H9 (cell line): ENCODE data around the gene DCAF11. TPM values are rescaled to one million over a fixed set of nuclear protein-coding genes. Genes with fewer than 3 reads are reported as not detected.

ENCODE experiments used
- DNase-seq: peaks from one replicate; pipeline ENCODE4 v3.0.0-alpha.2; 2017
- H2AFZ ChIP-seq: one replicate; pipeline ENCODE4 v1.6.1; 2013; ENCODE audit warnings: mild to moderate bottlenecking, low read length, control low read depth, moderate library complexity
- H2AK5ac ChIP-seq: 2 replicates; pipeline ENCODE4 v1.6.1; 2013; ENCODE audit warnings: low read length, control low read depth, mixed read lengths; ENCODE audit not compliant: insufficient read length
- H2BK120ac ChIP-seq: one replicate; pipeline ENCODE4 v1.6.1; 2013; ENCODE audit warnings: low read depth, mild to moderate bottlenecking, low read length, control low read depth, inconsistent platforms; ENCODE audit not compliant: poor library complexity, severe bottlenecking
- H2BK12ac ChIP-seq: 2 replicates; pipeline ENCODE4 v1.6.1; 2013; ENCODE audit warnings: low read length, control low read depth, mixed read lengths, low read depth; ENCODE audit not compliant: insufficient read length
- H2BK15ac ChIP-seq: 2 replicates; pipeline ENCODE4 v1.6.1; 2013; ENCODE audit warnings: low read depth, low read length, control low read depth
- H2BK20ac ChIP-seq: one replicate; pipeline ENCODE4 v1.6.1; 2013; ENCODE audit warnings: low read depth, mild to moderate bottlenecking, low read length, control low read depth, inconsistent platforms; ENCODE audit not compliant: poor library complexity, severe bottlenecking
- H2BK5ac ChIP-seq: 2 replicates; pipeline ENCODE4 v1.6.1; 2013; ENCODE audit warnings: low read length, control low read depth, mixed read lengths; ENCODE audit not compliant: insufficient read length
- H3K14ac ChIP-seq: 2 replicates; pipeline ENCODE4 v1.6.1; 2013; ENCODE audit warnings: low read length, control low read depth; ENCODE audit not compliant: insufficient read depth
- H3K18ac ChIP-seq: 2 replicates; pipeline ENCODE4 v1.6.1; 2013; ENCODE audit warnings: low read depth, mild to moderate bottlenecking, mixed read lengths, low read length, control low read depth; ENCODE audit not compliant: insufficient read length
- H3K23ac ChIP-seq: 2 replicates; pipeline ENCODE4 v1.6.1; 2013; ENCODE audit warnings: low read length, control low read depth, mixed read lengths, low read depth; ENCODE audit not compliant: insufficient read length
- H3K23me2 ChIP-seq: 2 replicates; pipeline ENCODE4 v1.6.1; 2013; ENCODE audit warnings: low read depth, mild to moderate bottlenecking, mixed read lengths, low read length, control low read depth; ENCODE audit not compliant: insufficient read length, poor library complexity, severe bottlenecking
- H3K27ac ChIP-seq: 2 replicates; pipeline ENCODE4 v1.5.1; 2013; ENCODE audit warnings: low read length, control low read depth, mixed read lengths, low read depth; ENCODE audit not compliant: insufficient read length
- H3K27me3 ChIP-seq: 2 replicates; pipeline ENCODE4 v1.6.1; 2013; ENCODE audit warnings: low read length, control low read depth, inconsistent platforms; ENCODE audit not compliant: insufficient read depth
- H3K4ac ChIP-seq: 2 replicates; pipeline ENCODE4 v1.6.1; 2013; ENCODE audit warnings: low read depth, mild to moderate bottlenecking, control low read depth, inconsistent platforms, low read length, moderate library complexity
- H3K4me1 ChIP-seq: 2 replicates; pipeline ENCODE4 v1.6.1; 2013; ENCODE audit warnings: low read length, control low read depth, inconsistent platforms; ENCODE audit not compliant: insufficient read depth
- H3K4me2 ChIP-seq: 2 replicates; pipeline ENCODE4 v1.6.1; 2013; ENCODE audit warnings: low read length, control low read depth, mixed read lengths; ENCODE audit not compliant: insufficient read length, insufficient read depth
- H3K56ac ChIP-seq: 2 replicates; pipeline ENCODE4 v1.6.1; 2013; ENCODE audit warnings: low read depth, mild to moderate bottlenecking, mixed read lengths, low read length, control low read depth; ENCODE audit not compliant: insufficient read length
- H3K79me1 ChIP-seq: 2 replicates; pipeline ENCODE4 v1.6.1; 2013; ENCODE audit warnings: low read depth, mild to moderate bottlenecking, moderate library complexity, low read length, control low read depth, inconsistent platforms; ENCODE audit not compliant: insufficient read depth, poor library complexity, severe bottlenecking
- H3K79me2 ChIP-seq: 2 replicates; pipeline ENCODE4 v1.6.1; 2013; ENCODE audit warnings: low read length, control low read depth, inconsistent platforms; ENCODE audit not compliant: insufficient read depth
- H3K9ac ChIP-seq: 2 replicates; pipeline ENCODE4 v1.6.1; 2013; ENCODE audit warnings: low read length, control low read depth, mixed read lengths; ENCODE audit not compliant: insufficient read length; ENCODE audit errors: extremely low read depth
- H3K9me3 ChIP-seq: one replicate; pipeline ENCODE4 v1.6.1; 2013; ENCODE audit warnings: low read depth, low read length, inconsistent platforms; ENCODE audit not compliant: control insufficient read depth
- H3T11ph ChIP-seq: one replicate; pipeline ENCODE4 v1.6.1; 2013; ENCODE audit warnings: mild to moderate bottlenecking, low read length, control low read depth, inconsistent platforms
- H4K20me1 ChIP-seq: one replicate; pipeline ENCODE4 v1.6.1; 2013; ENCODE audit not compliant: control insufficient read depth, insufficient read length, insufficient read depth
- H4K5ac ChIP-seq: 2 replicates; pipeline ENCODE4 v1.6.1; 2013; ENCODE audit warnings: low read depth, mild to moderate bottlenecking, mixed read lengths, low read length, control low read depth; ENCODE audit not compliant: insufficient read length
- H4K8ac ChIP-seq: replicated peaks from 2 replicates; pipeline ENCODE4 v1.6.1; 2013; ENCODE audit warnings: low read length, control low read depth, mixed read lengths, low read depth; ENCODE audit not compliant: insufficient read length
- H4K91ac ChIP-seq: 2 replicates; pipeline ENCODE4 v1.6.1; 2013; ENCODE audit warnings: low read depth, mild to moderate bottlenecking, moderate library complexity, mixed read lengths, low read length, control low read depth; ENCODE audit not compliant: insufficient read length
- H3K27ac Mint-ChIP-seq, 3 experiments: 2 replicates in 2 of 3; 3 replicates in 1 of 3; pipeline ENCODE4 v1.8.0; 2020 to 2021; ENCODE audit warnings: mixed read lengths in 3 of 3, mild to moderate bottlenecking in 1 of 3, moderate library complexity in 1 of 3
- H3K27me3 Mint-ChIP-seq: 2 replicates; pipeline ENCODE4 v1.8.0; 2021; ENCODE audit warnings: low read depth, mild to moderate bottlenecking, moderate library complexity, mixed read lengths
- H3K36me3 Mint-ChIP-seq, 3 experiments: 2 replicates in 2 of 3; 3 replicates in 1 of 3; pipeline ENCODE4 v1.8.0; 2020 to 2021; ENCODE audit warnings: low read depth in 3 of 3, mixed read lengths in 3 of 3; ENCODE audit not compliant: insufficient read depth in 1 of 3
- H3K4me1 Mint-ChIP-seq, 2 experiments: 2 replicates each; pipeline ENCODE4 v1.8.0; 2020; ENCODE audit warnings: mixed read lengths in 2 of 2
- H3K4me3 Mint-ChIP-seq, 2 experiments: 2 replicates in 1 of 2; 3 replicates in 1 of 2; pipeline ENCODE4 v1.8.0; 2020 to 2021; ENCODE audit warnings: mild to moderate bottlenecking in 2 of 2, mixed read lengths in 2 of 2, moderate library complexity in 1 of 2
- H3K9me3 Mint-ChIP-seq, 2 experiments: 2 replicates in 1 of 2; 3 replicates in 1 of 2; pipeline ENCODE4 v1.8.0; 2020; ENCODE audit warnings: mild to moderate bottlenecking in 2 of 2, mixed read lengths in 2 of 2, moderate library complexity in 1 of 2
- WGBS: extraction: QIAGEN DNeasy Blood & Tissue Kit; methylation state at CpG from one replicate; pipeline ENCODE4 v1.1.7; 2013; ENCODE audit warnings: missing lambda C conversion rate, low lambda C conversion rate, mixed read lengths; ENCODE audit not compliant: insufficient read length; ENCODE audit errors: extremely low coverage; 5-methylcytosine and 5-hydroxymethylcytosine counted together
- total RNA-seq: library from RNA; stranded (reverse); gene quantifications from 2 replicates; pipeline ENCODE4 v1.2.1, GENCODE V29; 2021
- TF ChIP-seq, protein P1 (sequence below): fragments of 200-600 bp; sonication (generic); conservative IDR thresholded peaks from 3 replicates; pipeline ENCODE4 v1.8.0; 2021; ENCODE audit warnings: antibody characterized with exemption, mild to moderate bottlenecking

DCAF11 gene
- total RNA-seq, 1 experiment from 2014 or later = 73.4 TPM

GRCh38 chr14:24145219-24145618 lies 30.6 kb downstream of the DCAF11 start:
- Histone ChIP-seq H3K9ac (peak overlapping the region; percentile 11), H4K8ac (no peak overlapping the region), H3K79me1 (peaks cover 4% of the 10 kb centered on the region), H2BK15ac (no peak overlapping the region), H3K4me1 (no peaks in the 10 kb centered on the region), H3K27me3 (no peaks in the 10 kb centered on the region), H3K79me2 (peaks cover 8% of the 10 kb centered on the region; the same call in 1 of the 2 replicates), H2BK12ac (no peak overlapping the region), H3K4me2 (peak overlapping the region; percentile 83), H2BK5ac (no peak overlapping the region), H3T11ph (no peak overlapping the region), H2BK20ac (no peak overlapping the region), H3K4ac (no peak overlapping the region), H3K18ac (no peak overlapping the region), H4K5ac (no peak overlapping the region), H3K9me3 (no peaks in the 10 kb centered on the region), H3K14ac (no peak overlapping the region), H4K20me1 (no peaks in the 10 kb centered on the region), H2AFZ (no peak overlapping the region), H2BK120ac (no peak overlapping the region), H3K56ac (no peak overlapping the region), H3K27ac (no peak overlapping the region), H2AK5ac (no peak overlapping the region), H4K91ac (no peak overlapping the region), H3K23ac (no peak overlapping the region), H3K23me2 (peaks cover 19% of the 10 kb centered on the region)
- TF ChIP-seq, protein P1, sequence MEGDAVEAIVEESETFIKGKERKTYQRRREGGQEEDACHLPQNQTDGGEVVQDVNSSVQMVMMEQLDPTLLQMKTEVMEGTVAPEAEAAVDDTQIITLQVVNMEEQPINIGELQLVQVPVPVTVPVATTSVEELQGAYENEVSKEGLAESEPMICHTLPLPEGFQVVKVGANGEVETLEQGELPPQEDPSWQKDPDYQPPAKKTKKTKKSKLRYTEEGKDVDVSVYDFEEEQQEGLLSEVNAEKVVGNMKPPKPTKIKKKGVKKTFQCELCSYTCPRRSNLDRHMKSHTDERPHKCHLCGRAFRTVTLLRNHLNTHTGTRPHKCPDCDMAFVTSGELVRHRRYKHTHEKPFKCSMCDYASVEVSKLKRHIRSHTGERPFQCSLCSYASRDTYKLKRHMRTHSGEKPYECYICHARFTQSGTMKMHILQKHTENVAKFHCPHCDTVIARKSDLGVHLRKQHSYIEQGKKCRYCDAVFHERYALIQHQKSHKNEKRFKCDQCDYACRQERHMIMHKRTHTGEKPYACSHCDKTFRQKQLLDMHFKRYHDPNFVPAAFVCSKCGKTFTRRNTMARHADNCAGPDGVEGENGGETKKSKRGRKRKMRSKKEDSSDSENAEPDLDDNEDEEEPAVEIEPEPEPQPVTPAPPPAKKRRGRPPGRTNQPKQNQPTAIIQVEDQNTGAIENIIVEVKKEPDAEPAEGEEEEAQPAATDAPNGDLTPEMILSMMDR = no peak
- H3K27me3 Mint-ChIP-seq = no peaks in the 10 kb centered on the region
- peaks cover 24% of the 10 kb centered on the region in 2 experiments for H3K4me1 Mint-ChIP-seq
- no peak overlapping the region for H3K27ac Mint-ChIP-seq
- peaks cover 3 to 45% (median 44%) of the 10 kb centered on the region in 3 experiments for H3K36me3 Mint-ChIP-seq
- WGBS = no CpG with 5 or more reads among the region's 2 CpGs
- peak overlapping the region in 1 of 2 experiments; percentile 99; a peak in 4 of 5 replicates for H3K4me3 Mint-ChIP-seq
- H3K9me3 Mint-ChIP-seq = no peaks in the 10 kb centered on the region
- no peak for DNase-seq
